GM18520 (cell line): ENCODE results near the gene MAP1LC3C.
"Not testable (repeated sequence)": the region's sequence is repeated elsewhere in the genome, so short reads cannot be mapped to it uniquely, and the experiment has no call there.

Experiments
- ATAC-seq: cut with Tn5 transposase; IDR thresholded peaks from one replicate; pipeline ENCODE4 v1.9.1; 2021; ENCODE audit not compliant: unreplicated experiment

The MAP1LC3C gene

DNA sequence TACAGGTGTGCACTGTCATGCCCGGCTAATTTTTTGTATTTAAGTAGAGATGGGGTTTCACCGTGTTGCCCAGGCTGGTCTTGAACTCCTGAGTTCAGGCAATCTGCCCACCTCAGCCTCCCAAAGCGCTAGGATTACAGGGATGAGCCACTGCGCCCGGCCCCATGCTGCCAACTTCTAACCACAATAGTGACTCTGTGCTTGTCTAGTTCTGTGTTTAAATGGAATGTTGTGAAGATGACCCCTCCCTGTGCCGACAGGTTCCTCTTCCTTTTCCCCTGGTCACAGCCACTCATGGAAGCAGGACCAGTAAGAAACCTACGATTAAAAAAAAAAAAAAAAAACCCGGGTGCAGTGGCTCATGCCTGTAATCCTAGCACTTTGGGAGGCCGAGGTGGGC, 4.7 kb downstream of the MAP1LC3C start:
- ATAC-seq = no peak

DNA sequence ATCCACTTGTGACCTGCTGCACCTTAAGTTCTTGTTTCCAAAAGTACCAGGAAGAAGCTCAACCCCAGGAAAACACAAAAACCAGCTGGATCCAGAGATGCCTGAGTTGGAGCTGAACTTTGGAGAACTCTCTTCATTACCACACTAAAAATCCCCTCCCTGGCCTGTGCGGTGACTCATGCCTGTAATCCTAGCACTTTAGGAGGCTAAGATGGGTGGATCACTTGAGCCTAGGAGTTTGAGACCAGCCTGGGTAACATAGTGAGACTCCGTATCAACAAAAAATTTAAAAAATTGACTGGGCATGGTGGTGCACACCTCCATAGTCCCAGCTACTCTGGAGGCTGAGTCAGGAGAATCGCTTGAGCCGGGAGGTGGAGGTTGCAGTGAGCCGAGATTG, 6.2 kb downstream of the MAP1LC3C start:
- no peak for ATAC-seq

DNA sequence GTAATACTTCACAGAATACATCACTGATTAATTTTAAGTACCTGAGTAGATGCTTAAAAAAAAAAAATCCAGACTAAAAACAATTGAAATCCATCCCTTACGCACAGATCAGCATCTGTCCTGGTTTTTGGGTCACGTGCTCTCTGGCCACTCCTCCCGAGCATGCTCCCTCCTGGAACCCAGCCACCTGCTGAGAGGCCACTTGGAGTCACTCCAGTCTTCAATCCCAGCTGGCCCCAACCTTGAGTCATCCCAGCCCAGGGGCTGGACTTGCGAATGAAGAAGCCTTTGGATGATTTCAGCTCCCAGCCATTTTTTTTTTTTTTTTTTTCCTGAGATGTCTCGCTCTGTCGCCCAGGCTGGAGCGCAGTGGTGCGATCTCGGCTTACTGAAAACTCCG, 8.9 kb downstream of the MAP1LC3C start:
- ATAC-seq = no peak

DNA sequence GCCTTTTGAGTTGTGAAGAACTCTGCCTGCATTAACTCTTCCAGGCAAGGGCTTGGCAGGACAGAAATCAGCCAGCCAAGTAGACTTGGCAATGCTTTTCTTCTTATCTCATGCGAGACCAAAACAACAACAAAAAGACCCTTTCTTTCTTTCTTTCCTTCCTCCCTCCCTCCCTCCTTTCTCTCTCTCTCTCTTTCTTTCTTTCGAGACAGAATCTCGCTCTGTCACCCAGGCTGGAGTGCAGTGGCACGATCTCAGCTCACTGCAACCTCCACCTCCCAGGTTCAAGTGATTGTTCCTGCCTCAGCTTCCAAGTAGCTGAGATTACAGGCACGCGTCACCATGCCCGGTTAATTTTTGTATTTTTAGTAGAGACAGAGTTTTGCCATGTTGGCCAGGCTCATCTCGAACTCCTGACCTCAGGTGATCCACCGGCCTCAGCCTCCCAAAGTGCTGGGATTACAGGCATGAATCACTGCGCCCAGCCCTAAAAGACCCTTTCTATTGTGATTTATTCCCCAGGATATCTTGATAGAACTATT, 10.4 kb downstream of the MAP1LC3C start:
- ATAC-seq = not testable (repeated sequence)

DNA sequence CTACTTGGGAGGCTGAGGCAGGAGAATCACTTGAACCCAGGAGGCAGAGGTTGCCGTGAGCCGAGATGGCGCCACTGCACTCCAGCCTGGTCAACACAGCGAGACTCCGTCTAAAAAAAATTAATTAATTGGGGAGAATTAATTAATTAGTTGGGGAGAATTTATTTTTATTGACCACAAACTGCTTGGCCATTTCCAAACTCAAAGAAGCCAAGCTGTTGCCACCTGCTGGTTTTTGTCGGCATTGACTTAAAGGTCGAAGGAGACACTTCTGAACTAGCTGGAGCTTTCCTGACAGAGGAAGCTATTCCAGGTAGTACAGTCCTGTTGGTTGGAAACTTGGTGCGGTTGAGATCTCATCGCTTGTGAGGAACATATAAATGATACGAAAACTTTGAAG, 13.1 kb downstream of the MAP1LC3C start:
- ATAC-seq = no peak

DNA sequence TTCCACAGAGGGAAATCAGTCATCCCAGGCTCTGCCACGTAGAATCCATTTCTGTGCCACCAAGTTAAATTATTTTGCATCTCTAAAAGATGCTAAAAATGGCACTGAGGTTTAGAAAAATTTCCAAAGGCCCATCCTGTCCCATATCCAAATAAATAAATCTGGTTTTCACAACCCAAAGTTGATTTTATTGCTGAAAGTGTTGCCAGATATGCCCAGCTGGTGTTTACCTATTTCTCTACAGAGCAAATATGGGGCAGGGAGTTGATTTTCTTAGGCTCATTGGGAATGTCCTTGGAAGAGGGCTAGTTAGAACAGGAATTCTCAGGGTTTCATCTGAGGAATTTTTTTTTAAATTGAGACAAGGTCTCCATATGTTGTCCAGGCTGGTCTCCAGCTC, 19.0 kb downstream of the MAP1LC3C start:
- ATAC-seq = no peak

DNA sequence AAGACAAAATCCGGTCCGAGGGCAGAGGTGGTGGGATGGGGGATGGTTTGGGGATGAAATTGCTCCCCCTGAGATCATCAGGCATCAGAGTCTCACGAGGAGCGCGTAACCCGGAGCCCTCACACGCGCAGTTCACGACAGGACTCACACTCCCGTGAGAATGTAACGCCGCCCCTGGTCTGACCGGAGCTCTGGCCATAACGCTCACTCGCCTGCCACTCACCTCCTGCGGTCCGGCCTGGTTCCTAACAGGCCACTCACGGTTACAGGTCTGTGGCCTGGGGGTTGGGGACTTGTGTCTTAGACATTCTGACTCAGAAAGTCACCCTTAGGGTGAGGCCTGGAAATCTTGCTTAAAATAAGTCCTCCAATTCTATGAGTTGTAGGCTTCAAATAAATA, 19.8 kb downstream of the MAP1LC3C start:
- ATAC-seq = no peak

DNA sequence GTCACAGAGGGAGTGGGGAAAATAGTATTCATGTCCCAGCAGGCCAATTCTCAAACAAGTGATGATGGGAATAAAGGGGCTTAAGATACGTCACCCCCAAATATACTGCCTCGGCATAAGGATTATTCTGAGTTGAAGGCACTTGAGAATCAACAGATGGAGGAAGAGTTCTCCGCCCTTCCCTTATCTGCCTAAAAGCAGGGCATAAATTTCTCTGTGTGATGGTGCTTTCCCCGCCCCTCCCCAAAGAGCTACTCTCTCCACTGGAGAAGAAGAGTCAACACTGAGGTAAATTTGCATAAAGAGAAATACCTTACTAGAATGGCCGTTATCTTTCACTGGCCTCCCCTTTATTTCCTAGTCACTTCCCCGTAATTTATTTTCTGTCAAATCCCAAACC, 22.7 kb downstream of the MAP1LC3C start:
- ATAC-seq = no peak

DNA sequence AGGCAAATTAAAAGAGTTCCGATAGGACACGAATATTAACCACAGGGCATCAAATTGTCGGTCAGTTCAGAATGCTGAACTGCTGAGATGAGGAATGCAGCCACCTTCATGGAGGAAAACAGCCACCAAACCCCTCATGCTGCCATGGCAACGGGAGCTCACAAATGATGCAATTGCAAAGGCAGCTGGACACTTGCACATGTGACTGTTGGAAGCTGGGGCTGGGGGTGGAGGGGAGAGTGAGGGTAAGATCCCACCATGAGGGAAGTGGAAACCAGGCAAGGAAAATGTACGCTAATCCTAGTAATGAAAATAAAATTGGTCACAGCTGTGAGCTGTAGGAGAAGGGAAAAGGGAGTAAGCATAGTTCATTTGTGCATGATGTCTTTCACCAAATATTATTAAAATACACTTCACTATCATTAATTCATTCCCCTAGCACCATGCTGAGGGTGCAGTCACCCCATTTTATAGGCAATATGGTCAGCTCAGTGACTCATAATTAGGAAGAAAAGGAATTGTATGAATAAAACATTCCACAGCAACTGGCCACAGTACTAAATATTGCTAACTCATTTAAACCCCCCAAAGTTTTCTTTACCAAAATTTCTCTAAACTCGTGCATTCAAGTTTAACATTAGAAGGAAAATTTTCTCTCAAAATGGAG, 26.1 kb downstream of the MAP1LC3C start:
- ATAC-seq = no peak

DNA sequence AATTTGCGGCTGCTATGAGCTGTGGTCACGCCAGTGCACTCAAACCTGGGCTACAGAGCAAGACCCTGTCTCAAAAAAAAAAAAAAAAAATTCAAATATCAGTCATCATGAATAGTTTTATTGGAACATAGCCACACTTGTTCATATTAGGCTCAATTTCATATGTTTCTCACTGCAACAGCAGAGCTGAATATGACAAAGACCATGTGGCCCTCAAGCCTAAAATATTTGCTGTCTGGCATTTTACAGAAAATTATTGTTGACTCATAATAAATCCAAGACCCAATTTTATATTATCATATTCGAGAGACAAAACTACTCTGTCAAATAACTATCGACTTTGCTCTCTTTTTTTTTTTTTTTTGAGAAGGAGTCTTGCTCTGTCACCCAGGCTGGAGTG, 30.3 kb downstream of the MAP1LC3C start:
- no peak for ATAC-seq

DNA sequence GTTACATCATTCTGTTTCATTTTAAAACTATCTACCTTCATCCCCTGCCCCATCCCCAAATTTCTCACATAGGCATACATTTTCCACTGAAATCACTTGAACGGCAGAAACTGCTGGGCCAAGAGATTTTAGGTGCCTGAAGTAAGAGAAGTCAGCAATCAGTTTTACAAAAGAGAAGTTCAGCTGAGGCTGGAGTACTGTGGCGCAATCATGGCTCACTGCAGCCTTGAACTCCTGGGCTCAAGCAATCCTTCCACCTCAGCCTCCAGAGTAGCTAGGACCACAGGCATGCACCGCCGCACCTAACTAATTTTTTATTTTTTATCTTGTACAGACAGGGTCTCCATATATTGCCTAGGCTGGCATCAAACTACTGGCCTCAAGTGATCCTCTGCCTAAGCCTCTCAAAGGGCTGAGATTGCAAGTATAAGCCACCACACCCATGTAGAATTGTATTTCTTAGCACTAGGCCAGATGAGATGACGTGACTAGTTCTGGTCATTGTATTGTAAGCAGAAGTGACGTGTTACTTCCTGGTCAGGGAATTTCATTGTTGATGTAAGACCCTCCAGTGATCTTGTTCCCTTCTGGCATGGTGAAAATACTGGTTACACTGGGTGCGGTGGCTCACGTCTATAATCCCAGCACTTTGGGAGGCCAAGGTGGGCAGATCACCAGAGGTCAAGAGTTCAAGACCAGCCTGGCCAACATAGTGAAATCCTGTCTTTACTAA, 34.2 kb downstream of the MAP1LC3C start:
- ATAC-seq = no peak

DNA sequence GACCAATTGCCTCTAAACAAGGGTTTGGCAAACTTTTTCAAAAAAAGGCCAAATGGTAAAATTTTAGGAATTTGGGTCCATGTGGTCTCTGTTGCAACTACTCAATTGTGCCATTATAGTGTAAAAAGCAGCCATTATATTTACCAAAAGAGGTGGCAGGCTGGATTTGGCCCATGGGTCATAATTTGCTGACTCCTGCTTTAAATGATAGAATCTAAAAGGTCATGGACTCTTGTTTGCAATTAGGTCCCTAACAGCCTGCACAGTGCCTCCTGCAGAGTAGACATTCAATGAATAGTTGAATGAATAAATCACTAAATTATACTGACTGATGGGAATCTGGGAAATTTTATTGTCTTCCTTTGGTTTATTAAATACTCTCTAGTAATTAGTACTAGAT, 35.2 kb downstream of the MAP1LC3C start:
- ATAC-seq = no peak

DNA sequence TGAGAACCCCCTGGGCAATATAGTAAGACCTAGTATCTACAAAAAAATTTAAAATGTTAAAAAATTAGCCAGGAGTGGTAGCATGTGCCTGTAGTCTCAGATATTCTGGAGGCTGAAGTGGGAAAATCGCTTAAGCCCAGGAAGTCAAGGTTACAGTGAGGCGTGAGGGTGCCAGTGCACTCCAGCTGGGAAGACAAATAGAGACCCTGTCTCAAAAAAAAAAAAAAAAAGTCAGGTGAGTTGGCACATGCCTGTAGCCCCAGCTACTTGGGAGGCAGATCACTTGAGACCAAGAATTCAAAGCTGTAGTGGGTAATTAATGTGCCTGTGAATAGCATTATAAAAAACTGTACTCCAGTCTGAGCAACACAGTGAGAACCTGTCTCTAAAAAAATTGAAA, 36.7 kb downstream of the MAP1LC3C start:
- no peak for ATAC-seq

DNA sequence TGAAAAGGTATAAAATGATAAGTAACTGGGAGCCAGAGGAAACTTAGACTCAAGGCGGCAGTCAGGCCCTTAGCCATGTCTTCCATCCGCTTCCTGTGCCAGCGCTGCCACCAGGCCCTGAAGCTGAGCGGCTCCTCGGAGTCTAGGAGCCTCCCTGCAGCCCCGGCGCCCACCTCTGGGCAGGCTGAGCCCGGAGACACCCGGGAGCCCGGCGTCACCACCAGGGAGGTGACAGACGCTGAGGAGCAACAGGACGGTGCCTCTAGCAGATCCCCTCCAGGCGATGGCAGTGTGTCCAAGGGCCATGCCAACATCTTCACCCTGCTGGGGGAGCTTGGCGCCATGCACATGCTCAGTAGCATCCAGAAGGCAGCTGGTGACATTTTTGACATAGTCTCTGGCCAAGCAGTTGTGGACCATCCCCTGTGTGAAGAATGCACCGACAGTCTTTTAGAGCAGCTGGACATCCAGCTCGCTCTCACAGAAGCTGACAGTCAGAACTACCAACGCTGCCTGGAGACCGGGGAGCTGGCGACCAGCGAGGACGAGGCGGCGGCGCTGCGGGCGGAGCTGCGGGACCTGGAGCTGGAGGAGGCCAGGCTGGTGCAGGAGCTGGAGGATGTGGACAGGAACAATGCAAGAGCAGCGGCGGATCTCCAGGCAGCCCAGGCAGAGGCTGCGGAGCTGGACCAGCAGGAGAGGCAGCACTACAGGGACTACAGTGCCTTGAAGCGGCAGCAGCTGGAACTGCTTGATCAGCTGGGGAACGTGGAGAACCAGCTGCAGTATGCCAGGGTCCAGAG, 41.0 kb downstream of the MAP1LC3C start, which contains the start of gene BECN2:
Gene BECN2 (plus strand): TSS at position 76 of the 803 bp plus-strand sequence. CDS start 0 bp downstream, at position 76.
- no peak for ATAC-seq

DNA sequence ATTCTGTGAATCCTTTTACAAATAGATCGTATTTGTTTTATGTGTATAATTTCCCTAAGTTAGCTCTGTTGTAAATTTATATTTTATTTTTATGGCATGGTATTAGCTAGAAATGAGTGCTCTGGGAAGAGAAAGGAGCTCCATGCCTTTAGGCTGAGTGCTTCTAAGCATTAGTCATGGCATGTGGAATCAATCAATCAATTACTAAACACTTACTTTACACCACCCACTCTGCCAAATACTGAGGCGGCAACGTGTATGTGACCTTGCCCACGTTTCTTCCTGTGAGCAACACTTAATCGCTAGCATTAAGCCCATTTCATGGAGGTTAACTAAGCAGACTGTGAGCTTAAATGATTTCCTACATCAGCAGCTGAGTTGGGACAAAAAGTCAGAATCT, 48.5 kb downstream of the MAP1LC3C start:
- ATAC-seq = no peak

DNA sequence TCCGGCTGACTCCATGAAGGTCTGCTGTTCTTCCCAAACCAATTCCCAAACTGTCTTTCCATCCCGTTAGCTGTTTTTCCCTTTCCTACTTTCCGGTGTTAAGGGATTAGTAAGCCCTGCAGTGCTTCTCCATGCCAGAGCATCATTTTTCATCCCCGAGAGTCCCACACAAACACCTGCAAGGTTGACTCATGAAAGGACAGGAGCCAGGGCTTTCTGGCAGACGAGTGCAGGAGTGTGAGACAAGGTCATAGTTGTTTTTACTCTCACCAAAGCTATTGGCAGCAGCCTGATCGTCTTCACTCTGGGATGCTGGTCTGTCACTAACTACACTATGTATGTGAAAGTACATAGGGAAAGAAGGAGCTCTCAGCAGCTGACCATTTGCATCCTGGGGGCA, 51.5 kb downstream of the MAP1LC3C start:
- ATAC-seq = no peak
